PC-3 (cell line): ENCODE measurements around the gene KXD1.

ENCODE experiments used
- CTCF ChIP-seq: fragments of 300-600 bp; sonication (generic); conservative IDR thresholded peaks from 2 replicates; pipeline ENCODE4 v1.5.1; 2017; ENCODE audit warnings: antibody characterized with exemption, low read depth, mild to moderate bottlenecking, low read length
- EZH2 ChIP-seq: fragments of 300-600 bp; sonication (generic); IDR thresholded peaks from one replicate; pipeline ENCODE4 v1.6.1; 2017; ENCODE audit warnings: antibody characterized with exemption, mild to moderate bottlenecking, low read length; ENCODE audit not compliant: unreplicated experiment
- EZH2phosphoT487 ChIP-seq: fragments of 300-600 bp; sonication (generic); IDR thresholded peaks from 2 replicates; pipeline ENCODE4 v1.6.1; 2018; ENCODE audit warnings: mild to moderate bottlenecking, antibody characterized with exemption, low read length, borderline replicate concordance

GRCh38 chr19:18607226-18608101 lies 49.8 kb downstream of the KXD1 start:
- TF ChIP-seq CTCF (no peak), EZH2 (peak; percentile 95), EZH2phosphoT487 (no peak)
